ENCODE results near the gene LRIG3.

The LRIG3 gene

DNA sequence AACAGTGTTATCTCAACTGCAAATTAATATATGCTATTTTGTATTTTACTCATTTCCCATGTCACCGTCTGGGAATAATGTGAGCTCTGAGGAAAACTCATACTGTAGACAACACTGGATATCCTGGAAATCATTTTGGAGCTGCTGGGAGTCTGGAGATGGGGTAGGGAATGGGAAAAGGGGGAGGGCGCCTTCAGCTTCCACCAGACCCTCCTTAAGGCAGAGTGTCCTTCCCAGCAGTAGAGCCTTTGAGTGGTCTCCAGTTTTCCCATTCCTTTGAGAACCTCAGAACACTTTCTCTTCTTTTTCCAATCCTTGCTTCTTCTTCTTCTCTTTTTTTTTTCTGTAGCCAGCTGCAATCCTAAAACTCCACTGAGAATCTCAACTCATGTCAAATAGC lies 5.4 kb upstream of the LRIG3 start:
- H3K36me3 ChIP-seq (replicated peaks; ENCODE audit: low read depth, low read length), result no peaks in the 10 kb centered on the region
- no peak overlapping the region for H3K27ac ChIP-seq (ENCODE audit: low read length)
- H3K9me3 ChIP-seq (ENCODE audit: insufficient read depth, low read length), result no peaks in the 10 kb centered on the region
- no peak for TF ChIP-seq EZH2phosphoT487 (IDR thresholded peaks at IDR 0.05; ENCODE audit: low read depth)
- TF ChIP-seq, protein P1, sequence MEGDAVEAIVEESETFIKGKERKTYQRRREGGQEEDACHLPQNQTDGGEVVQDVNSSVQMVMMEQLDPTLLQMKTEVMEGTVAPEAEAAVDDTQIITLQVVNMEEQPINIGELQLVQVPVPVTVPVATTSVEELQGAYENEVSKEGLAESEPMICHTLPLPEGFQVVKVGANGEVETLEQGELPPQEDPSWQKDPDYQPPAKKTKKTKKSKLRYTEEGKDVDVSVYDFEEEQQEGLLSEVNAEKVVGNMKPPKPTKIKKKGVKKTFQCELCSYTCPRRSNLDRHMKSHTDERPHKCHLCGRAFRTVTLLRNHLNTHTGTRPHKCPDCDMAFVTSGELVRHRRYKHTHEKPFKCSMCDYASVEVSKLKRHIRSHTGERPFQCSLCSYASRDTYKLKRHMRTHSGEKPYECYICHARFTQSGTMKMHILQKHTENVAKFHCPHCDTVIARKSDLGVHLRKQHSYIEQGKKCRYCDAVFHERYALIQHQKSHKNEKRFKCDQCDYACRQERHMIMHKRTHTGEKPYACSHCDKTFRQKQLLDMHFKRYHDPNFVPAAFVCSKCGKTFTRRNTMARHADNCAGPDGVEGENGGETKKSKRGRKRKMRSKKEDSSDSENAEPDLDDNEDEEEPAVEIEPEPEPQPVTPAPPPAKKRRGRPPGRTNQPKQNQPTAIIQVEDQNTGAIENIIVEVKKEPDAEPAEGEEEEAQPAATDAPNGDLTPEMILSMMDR (IDR thresholded peaks at IDR 0.05; ENCODE audit: low read depth, low read length), result no peak
- no peaks in the 10 kb centered on the region for H4K20me1 ChIP-seq (ENCODE audit: insufficient read depth, low read length)
- H2AFZ ChIP-seq (ENCODE audit: low read depth, low read length), result no peak overlapping the region
- no peaks in the 10 kb centered on the region for H3K4me1 ChIP-seq (ENCODE audit: low read length)
- no peak overlapping the region for H3K9ac ChIP-seq (ENCODE audit: low read length)
- H3K4me2 ChIP-seq (ENCODE audit: low read length), result no peak overlapping the region
- H3K79me2 ChIP-seq (ENCODE audit: low read length), result no peaks in the 10 kb centered on the region
- no peak overlapping the region for H3K4me3 ChIP-seq (ENCODE audit: low read length)
- H3K27me3 ChIP-seq (ENCODE audit: low read depth, low read length), result no peaks in the 10 kb centered on the region

DNA sequence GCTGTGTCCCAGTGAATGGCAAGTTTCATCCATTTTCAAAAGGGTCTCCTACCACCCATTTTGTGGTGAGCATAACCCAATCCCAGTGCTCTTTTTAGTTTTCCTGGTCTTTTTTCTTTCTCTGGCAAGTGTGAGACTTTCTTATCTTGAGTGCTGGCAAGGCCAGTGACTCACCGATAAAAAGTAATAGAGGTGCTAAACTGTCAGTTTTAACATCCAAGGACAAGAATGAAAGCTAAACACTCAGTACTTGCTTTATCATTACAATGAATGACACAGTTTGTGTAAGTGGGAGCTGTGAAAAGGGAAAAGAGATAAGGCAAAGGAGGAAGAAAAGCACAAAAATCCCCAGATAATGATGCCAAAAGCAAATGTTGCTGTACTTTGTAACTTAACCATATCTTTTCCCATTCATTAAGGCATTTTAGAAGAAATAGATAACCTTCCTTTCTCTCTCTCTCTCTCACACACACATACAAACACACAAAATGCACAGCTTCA lies 4.9 kb upstream of the LRIG3 start:
- Histone ChIP-seq H3K79me2 (ENCODE audit: low read length) (no peaks in the 10 kb centered on the region), H3K27me3 (ENCODE audit: low read depth, low read length) (no peaks in the 10 kb centered on the region), H3K4me3 (ENCODE audit: low read length) (no peak overlapping the region), H2AFZ (ENCODE audit: low read depth, low read length) (no peak overlapping the region), H3K4me2 (ENCODE audit: low read length) (no peak overlapping the region), H3K36me3 (replicated peaks; ENCODE audit: low read depth, low read length) (no peaks in the 10 kb centered on the region), H3K4me1 (ENCODE audit: low read length) (no peaks in the 10 kb centered on the region), H4K20me1 (ENCODE audit: insufficient read depth, low read length) (no peaks in the 10 kb centered on the region), H3K9me3 (ENCODE audit: insufficient read depth, low read length) (no peaks in the 10 kb centered on the region), H3K27ac (ENCODE audit: low read length) (no peak overlapping the region), H3K9ac (ENCODE audit: low read length) (no peak overlapping the region)
- TF ChIP-seq, protein P1 (IDR thresholded peaks at IDR 0.05; ENCODE audit: low read depth, low read length), result no peak
- no peak for TF ChIP-seq EZH2phosphoT487 (IDR thresholded peaks at IDR 0.05; ENCODE audit: low read depth)

DNA sequence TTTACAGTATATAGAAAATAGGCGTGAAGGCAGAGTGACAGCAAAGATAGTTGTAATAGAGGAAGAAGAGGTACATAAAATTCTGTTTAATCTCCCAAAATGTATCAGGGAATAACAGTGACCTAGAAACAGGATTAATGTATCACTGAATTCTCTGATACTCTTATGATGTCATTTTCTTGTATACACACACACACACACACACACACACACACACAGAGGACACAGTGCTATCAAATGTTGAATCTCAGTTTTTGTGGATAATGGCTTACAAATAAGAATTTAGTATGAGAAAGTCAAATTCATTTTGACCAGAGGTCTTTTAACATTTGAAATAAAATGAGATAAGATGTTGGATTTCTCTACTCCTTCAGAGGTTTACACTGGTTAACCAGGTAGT lies 4.3 kb upstream of the LRIG3 start:
- no peak overlapping the region for H3K9ac ChIP-seq (ENCODE audit: low read length)
- H3K27me3 ChIP-seq (ENCODE audit: low read depth, low read length), result no peaks in the 10 kb centered on the region
- no peaks in the 10 kb centered on the region for H4K20me1 ChIP-seq (ENCODE audit: insufficient read depth, low read length)
- TF ChIP-seq EZH2phosphoT487 (IDR thresholded peaks at IDR 0.05; ENCODE audit: low read depth), result no peak
- TF ChIP-seq, protein P1 (IDR thresholded peaks at IDR 0.05; ENCODE audit: low read depth, low read length), result no peak
- H3K9me3 ChIP-seq (ENCODE audit: insufficient read depth, low read length), result no peaks in the 10 kb centered on the region
- H3K79me2 ChIP-seq (ENCODE audit: low read length), result no peaks in the 10 kb centered on the region
- no peak overlapping the region for H2AFZ ChIP-seq (ENCODE audit: low read depth, low read length)
- H3K4me2 ChIP-seq (ENCODE audit: low read length), result no peak overlapping the region
- H3K4me3 ChIP-seq (ENCODE audit: low read length), result no peak overlapping the region
- H3K4me1 ChIP-seq (ENCODE audit: low read length), result no peaks in the 10 kb centered on the region
- no peaks in the 10 kb centered on the region for H3K36me3 ChIP-seq (replicated peaks; ENCODE audit: low read depth, low read length)
- no peak overlapping the region for H3K27ac ChIP-seq (ENCODE audit: low read length)

DNA sequence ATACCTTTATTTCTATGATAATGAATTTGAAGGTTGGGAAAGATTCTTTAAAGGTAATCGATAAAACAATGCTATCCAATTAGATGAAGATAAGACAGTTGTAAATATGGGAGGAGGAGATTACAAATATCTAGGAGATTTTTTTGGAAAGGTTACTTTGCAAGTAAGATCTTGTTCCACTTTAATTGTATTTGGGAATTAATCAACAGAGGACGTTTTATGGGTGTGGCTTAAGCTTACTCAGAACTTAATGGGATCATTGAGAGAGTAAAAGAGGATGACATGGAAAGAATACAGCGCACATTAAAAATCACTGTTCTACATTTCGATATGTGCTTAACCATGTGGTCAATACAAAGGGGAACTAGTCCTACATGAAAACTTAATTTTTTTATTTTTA lies 3.5 kb upstream of the LRIG3 start:
- no peak for TF ChIP-seq EZH2phosphoT487 (IDR thresholded peaks at IDR 0.05; ENCODE audit: low read depth)
- TF ChIP-seq, protein P1 (IDR thresholded peaks at IDR 0.05; ENCODE audit: low read depth, low read length), result no peak
- Histone ChIP-seq H3K79me2 (ENCODE audit: low read length) (no peaks in the 10 kb centered on the region), H3K9ac (ENCODE audit: low read length) (no peak overlapping the region), H2AFZ (ENCODE audit: low read depth, low read length) (no peak overlapping the region), H3K36me3 (replicated peaks; ENCODE audit: low read depth, low read length) (no peaks in the 10 kb centered on the region), H3K4me1 (ENCODE audit: low read length) (no peaks in the 10 kb centered on the region), H3K4me3 (ENCODE audit: low read length) (no peak overlapping the region), H4K20me1 (ENCODE audit: insufficient read depth, low read length) (no peaks in the 10 kb centered on the region), H3K27ac (ENCODE audit: low read length) (no peak overlapping the region), H3K27me3 (ENCODE audit: low read depth, low read length) (no peaks in the 10 kb centered on the region), H3K9me3 (ENCODE audit: insufficient read depth, low read length) (no peaks in the 10 kb centered on the region), H3K4me2 (ENCODE audit: low read length) (no peak overlapping the region)

Measured in OCI-LY3 (cell line).